Activated naive CD4-positive, alpha-beta T cell treated with anti-CD3 and anti-CD28 coated beads for 36 hours (primary cell): ENCODE data around the gene MAL. TPM values are rescaled to one million over a fixed set of nuclear protein-coding genes. Genes with fewer than 3 reads are reported as not detected.

Source experiments
- CTCF ChIA-PET: fragments of 350-600 bp; sonication (Branson Sonifier 250); formaldehyde crosslinking; loops from one replicate; lab custom pipeline; 2021; ENCODE audit warnings: antibody characterized with exemption; lab: Charles Lee
- DNase-seq: peaks from one replicate; pipeline ENCODE4 v3.0.0-alpha.2; 2020
- H3K27ac Mint-ChIP-seq: one replicate; pipeline ENCODE4 v1.8.0; 2021; ENCODE audit warnings: mild to moderate bottlenecking, mixed read lengths
- H3K27me3 Mint-ChIP-seq: one replicate; pipeline ENCODE4 v1.8.0; 2021; ENCODE audit warnings: low read depth, mixed read lengths
- H3K36me3 Mint-ChIP-seq: one replicate; pipeline ENCODE4 v1.8.0; 2021; ENCODE audit warnings: low read depth, mixed read lengths
- H3K4me1 Mint-ChIP-seq: one replicate; pipeline ENCODE4 v1.8.0; 2021; ENCODE audit warnings: low read depth, mixed read lengths
- H3K4me3 Mint-ChIP-seq: one replicate; pipeline ENCODE4 v1.8.0; 2021; ENCODE audit warnings: mild to moderate bottlenecking, moderate library complexity, mixed read lengths
- H3K9me3 Mint-ChIP-seq: one replicate; pipeline ENCODE4 v1.8.0; 2021; ENCODE audit warnings: mixed read lengths
- intact Hi-C: fragments of 100-400 bp; cut with micrococcal nuclease; formaldehyde crosslinking; loops from one replicate; pipeline ENCODE4 v1.15.1; 2023
- total RNA-seq, 2 experiments: library from RNA; stranded (reverse); gene quantifications; one replicate each; pipeline ENCODE4 v1.2.3, GENCODE V29; 2021

Gene MAL
- total RNA-seq, 2 experiments from 2014 or later: 22.3 to 23.5 TPM

- intact Hi-C loops: no loop called here
- Mint-ChIP-seq H3K27me3 (no peaks in the 10 kb centered on the region), H3K4me3 (no peak overlapping the region), H3K36me3 (no peaks in the 10 kb centered on the region), H3K27ac (no peak overlapping the region), H3K4me1 (no peaks in the 10 kb centered on the region), H3K9me3 (no peaks in the 10 kb centered on the region)
- DNase-seq: no peak
- CTCF ChIA-PET: interaction anchor here (1.4 kb wide), 1 partner anchor 53 kb away, joined by 4 read pairs; no protein-coding TSS in a partner anchor
Observed at GRCh38 chr2:95010126-95010525, 15.4 kb upstream of the MAL start.

GRCh38 chr2:95010718-95011117, 14.8 kb upstream of the MAL start:
- Mint-ChIP-seq H3K27me3 (no peaks in the 10 kb centered on the region), H3K9me3 (no peaks in the 10 kb centered on the region), H3K27ac (no peak overlapping the region), H3K4me1 (no peaks in the 10 kb centered on the region), H3K36me3 (no peaks in the 10 kb centered on the region), H3K4me3 (no peak overlapping the region)
- DNase-seq: no peak
- intact Hi-C loops: no loop called here
- CTCF ChIA-PET: interaction anchor here (1.4 to 2.1 kb wide), 2 partner anchors 12 to 54 kb away, joined by 4 to 9 read pairs; no protein-coding TSS in a partner anchor

- no peaks in the 10 kb centered on the region for H3K27me3 Mint-ChIP-seq
- H3K27ac Mint-ChIP-seq: no peak overlapping the region
- H3K9me3 Mint-ChIP-seq: no peaks in the 10 kb centered on the region
- CTCF ChIA-PET: interaction anchor here (1.9 to 4.8 kb wide), 2 partner anchors 27 to 66 kb away, joined by 8 to 24 read pairs; no protein-coding TSS in a partner anchor
- DNase-seq: no peak
- intact Hi-C loops: no loop called here
- H3K4me1 Mint-ChIP-seq: no peaks in the 10 kb centered on the region
- H3K4me3 Mint-ChIP-seq: no peak overlapping the region
- no peaks in the 10 kb centered on the region for H3K36me3 Mint-ChIP-seq
Observed at GRCh38 chr2:95012881-95013550, 12.5 kb upstream of the MAL start.

GRCh38 chr2:95013726-95014125, 11.8 kb upstream of the MAL start:
- no peaks in the 10 kb centered on the region for H3K9me3 Mint-ChIP-seq
- H3K36me3 Mint-ChIP-seq: no peaks in the 10 kb centered on the region
- CTCF ChIA-PET: interaction anchor here (1.1 to 4.8 kb wide), 2 partner anchors 65 to 115 kb away, joined by 3 to 24 read pairs; no protein-coding TSS in a partner anchor
- H3K27me3 Mint-ChIP-seq: no peaks in the 10 kb centered on the region
- no peaks in the 10 kb centered on the region for H3K4me1 Mint-ChIP-seq
- DNase-seq: no peak
- no peak overlapping the region for H3K27ac Mint-ChIP-seq
- no peak overlapping the region for H3K4me3 Mint-ChIP-seq
- intact Hi-C loops: no loop called here

GRCh38 chr2:95014126-95014708, 11.3 kb upstream of the MAL start:
- CTCF ChIA-PET: interaction anchor here (1.0 to 4.8 kb wide), 3 partner anchors 57 to 115 kb away, joined by 3 to 24 read pairs (median 5); no protein-coding TSS in a partner anchor

GRCh38 chr2:95015261-95015912, 10.1 kb upstream of the MAL start:
- no peak overlapping the region for H3K27ac Mint-ChIP-seq

More at GRCh38 chr2:95014126-95014708, 11.3 kb upstream of the MAL start:
- H3K4me1 Mint-ChIP-seq: no peaks in the 10 kb centered on the region
- H3K9me3 Mint-ChIP-seq: no peaks in the 10 kb centered on the region
- no peak overlapping the region for H3K27ac Mint-ChIP-seq
- H3K27me3 Mint-ChIP-seq: no peaks in the 10 kb centered on the region
- H3K36me3 Mint-ChIP-seq: no peaks in the 10 kb centered on the region
- no peak overlapping the region for H3K4me3 Mint-ChIP-seq
- intact Hi-C loops: no loop called here
- no peak for DNase-seq

GRCh38 chr2:95016616-95017015, 8.9 kb upstream of the MAL start:
- CTCF ChIA-PET: interaction anchor here (4.8 kb wide), 1 partner anchor 62 kb away, joined by 24 read pairs; no protein-coding TSS in a partner anchor
- Mint-ChIP-seq H3K36me3 (no peaks in the 10 kb centered on the region), H3K27me3 (no peaks in the 10 kb centered on the region), H3K4me3 (no peak overlapping the region), H3K4me1 (peaks cover 3% of the 10 kb centered on the region), H3K27ac (no peak overlapping the region), H3K9me3 (no peaks in the 10 kb centered on the region)
- intact Hi-C loops: no loop called here
- DNase-seq: no peak

More at GRCh38 chr2:95015261-95015912, 10.1 kb upstream of the MAL start:
- CTCF ChIA-PET: interaction anchor here (0.6 to 4.8 kb wide), 3 partner anchors 57 to 64 kb away, joined by 3 to 24 read pairs (median 5); no protein-coding TSS in a partner anchor
- no peak for DNase-seq
- no peaks in the 10 kb centered on the region for H3K36me3 Mint-ChIP-seq
- no peaks in the 10 kb centered on the region for H3K27me3 Mint-ChIP-seq
- H3K4me3 Mint-ChIP-seq: no peak overlapping the region
- no peaks in the 10 kb centered on the region for H3K9me3 Mint-ChIP-seq
- no peaks in the 10 kb centered on the region for H3K4me1 Mint-ChIP-seq
- intact Hi-C loops: no loop called here

GRCh38 chr2:95017071-95017501, 8.4 kb upstream of the MAL start:
- intact Hi-C loops: no loop called here
- Mint-ChIP-seq H3K36me3 (no peaks in the 10 kb centered on the region), H3K9me3 (no peaks in the 10 kb centered on the region), H3K4me3 (no peak overlapping the region), H3K27ac (no peak overlapping the region), H3K4me1 (peaks cover 3% of the 10 kb centered on the region), H3K27me3 (no peaks in the 10 kb centered on the region)
- DNase-seq: no peak
- CTCF ChIA-PET: interaction anchor here (4.8 kb wide), 1 partner anchor 62 kb away, joined by 24 read pairs; no protein-coding TSS in a partner anchor

GRCh38 chr2:95017836-95018235, 7.7 kb upstream of the MAL start:
- no peaks in the 10 kb centered on the region for H3K9me3 Mint-ChIP-seq
- H3K36me3 Mint-ChIP-seq: no peaks in the 10 kb centered on the region
- CTCF ChIA-PET: no interaction called here
- H3K27me3 Mint-ChIP-seq: no peaks in the 10 kb centered on the region
- peaks cover 10% of the 10 kb centered on the region for H3K4me1 Mint-ChIP-seq
- intact Hi-C loops: no loop called here
- DNase-seq: no peak
- H3K27ac Mint-ChIP-seq: no peak overlapping the region
- no peak overlapping the region for H3K4me3 Mint-ChIP-seq

GRCh38 chr2:95018301-95018700, 7.2 kb upstream of the MAL start:
- Mint-ChIP-seq H3K4me3 (no peak overlapping the region), H3K9me3 (no peaks in the 10 kb centered on the region), H3K27ac (no peak overlapping the region), H3K27me3 (no peaks in the 10 kb centered on the region), H3K36me3 (no peaks in the 10 kb centered on the region), H3K4me1 (peaks cover 15% of the 10 kb centered on the region)
- CTCF ChIA-PET: no interaction called here
- DNase-seq: no peak
- intact Hi-C loops: no loop called here

- no peak for DNase-seq
- Mint-ChIP-seq H3K4me3 (no peak overlapping the region), H3K9me3 (no peaks in the 10 kb centered on the region), H3K36me3 (no peaks in the 10 kb centered on the region), H3K4me1 (peaks cover 22% of the 10 kb centered on the region), H3K27ac (no peak overlapping the region), H3K27me3 (no peaks in the 10 kb centered on the region)
- CTCF ChIA-PET: no interaction called here
- intact Hi-C loops: no loop called here
Observed at GRCh38 chr2:95018861-95019550, 6.5 kb upstream of the MAL start.

- H3K9me3 Mint-ChIP-seq: no peaks in the 10 kb centered on the region
- DNase-seq: no peak
- intact Hi-C loops: no loop called here
- no peak overlapping the region for H3K27ac Mint-ChIP-seq
- peaks cover 27% of the 10 kb centered on the region for H3K4me1 Mint-ChIP-seq
- H3K27me3 Mint-ChIP-seq: no peaks in the 10 kb centered on the region
- no peak overlapping the region for H3K4me3 Mint-ChIP-seq
- CTCF ChIA-PET: no interaction called here
- H3K36me3 Mint-ChIP-seq: no peaks in the 10 kb centered on the region
Observed at GRCh38 chr2:95019572-95019971, 5.9 kb upstream of the MAL start.
